Mesenchymal stem cell (in vitro differentiated cells and primary cell): ENCODE data around the gene LIX1L.

ENCODE experiments used
- DNase-seq: peaks from one replicate; pipeline ENCODE4 v3.0.0-alpha.2; 2013
- H2AFZ ChIP-seq: one replicate; pipeline ENCODE4 v1.6.1; 2013; ENCODE audit warnings: low read depth, mild to moderate bottlenecking, control low read depth, inconsistent platforms, low read length, moderate library complexity
- H2AK5ac ChIP-seq: 2 replicates; pipeline ENCODE4 v1.6.1; 2013; ENCODE audit warnings: low read length, moderate library complexity, mild to moderate bottlenecking, inconsistent platforms; ENCODE audit not compliant: severe bottlenecking
- H2BK120ac ChIP-seq: one replicate; pipeline ENCODE4 v1.6.1; 2013; ENCODE audit warnings: low read depth, mild to moderate bottlenecking, inconsistent platforms, low read length, moderate library complexity
- H2BK12ac ChIP-seq, 2 experiments: one replicate each; pipeline ENCODE4 v1.6.1; 2013; ENCODE audit warnings: inconsistent platforms in 2 of 2, low read length in 2 of 2, mild to moderate bottlenecking in 2 of 2, moderate library complexity in 2 of 2, control low read depth in 1 of 2
- H2BK15ac ChIP-seq: one replicate; pipeline ENCODE4 v1.6.1; 2013; ENCODE audit warnings: mild to moderate bottlenecking, low read depth, inconsistent platforms; ENCODE audit not compliant: poor library complexity, severe bottlenecking
- H2BK5ac ChIP-seq: 2 replicates; pipeline ENCODE4 v1.6.1; 2013; ENCODE audit warnings: low read depth, mild to moderate bottlenecking, low read length, control low read depth, inconsistent platforms; ENCODE audit not compliant: poor library complexity, severe bottlenecking
- H3K14ac ChIP-seq, 2 experiments: one replicate each; pipeline ENCODE4 v1.6.1; 2013; ENCODE audit warnings: inconsistent platforms in 2 of 2, low read length in 2 of 2, control low read depth in 1 of 2, mild to moderate bottlenecking in 1 of 2, moderate library complexity in 1 of 2
- H3K18ac ChIP-seq, 2 experiments: one replicate each; pipeline ENCODE4 v1.6.1; 2013; ENCODE audit warnings: inconsistent platforms in 2 of 2, low read length in 2 of 2, control low read depth in 1 of 2, low read depth in 1 of 2, mild to moderate bottlenecking in 1 of 2
- H3K23ac ChIP-seq, 2 experiments: one replicate each; pipeline ENCODE4 v1.6.1; 2013; ENCODE audit warnings: inconsistent platforms in 2 of 2, low read length in 2 of 2, mild to moderate bottlenecking in 2 of 2, moderate library complexity in 2 of 2, control low read depth in 1 of 2
- H3K27ac ChIP-seq: 2 replicates; pipeline ENCODE4 v1.5.1; 2013; ENCODE audit warnings: mild to moderate bottlenecking, moderate library complexity, low read length, control low read depth, inconsistent platforms; ENCODE audit not compliant: poor library complexity, severe bottlenecking
- H3K27me3 ChIP-seq, 2 experiments: 2 replicates each; pipeline versions ENCODE4 v1.6.1 to v1.7.0; 2013; ENCODE audit warnings: low read length in 2 of 2, mild to moderate bottlenecking in 2 of 2, moderate library complexity in 2 of 2, control low read depth in 1 of 2, inconsistent platforms in 1 of 2; ENCODE audit not compliant: control insufficient read depth in 1 of 2, insufficient read depth in 1 of 2
- H3K36me3 ChIP-seq, 2 experiments: 2 replicates each; pipeline versions ENCODE4 v1.6.1 to v1.7.0; 2013; ENCODE audit warnings: low read length in 2 of 2, control low read depth in 1 of 2, inconsistent platforms in 1 of 2, low read depth in 1 of 2, mild to moderate bottlenecking in 1 of 2; ENCODE audit not compliant: insufficient read depth in 2 of 2, control insufficient read depth in 1 of 2
- H3K4ac ChIP-seq, 2 experiments: one replicate each; pipeline ENCODE4 v1.6.1; 2013; ENCODE audit warnings: inconsistent platforms in 2 of 2, low read length in 2 of 2, mild to moderate bottlenecking in 2 of 2, moderate library complexity in 2 of 2, control low read depth in 1 of 2, low read depth in 1 of 2
- H3K4me1 ChIP-seq: 2 replicates; pipeline ENCODE4 v1.6.1; 2013; ENCODE audit warnings: low read depth, low read length, control low read depth; ENCODE audit not compliant: control insufficient read depth, insufficient read depth
- H3K4me2 ChIP-seq: 2 replicates; pipeline ENCODE4 v1.6.1; 2013; ENCODE audit warnings: low read length, mild to moderate bottlenecking, inconsistent platforms; ENCODE audit not compliant: poor library complexity, severe bottlenecking
- H3K4me3 ChIP-seq, 2 experiments: 2 replicates each; pipeline versions ENCODE4 v1.5.1 to v1.7.0; 2013; ENCODE audit warnings: low read length in 2 of 2, mild to moderate bottlenecking in 2 of 2, control low read depth in 1 of 2, low read depth in 1 of 2; ENCODE audit not compliant: insufficient read depth in 1 of 2
- H3K79me1 ChIP-seq: replicated peaks from 2 replicates; pipeline ENCODE4 v1.6.1; 2013; ENCODE audit warnings: mild to moderate bottlenecking, control low read depth, low read length, inconsistent platforms; ENCODE audit not compliant: poor library complexity, severe bottlenecking
- H3K9ac ChIP-seq: 2 replicates; pipeline ENCODE4 v1.7.0; 2013; ENCODE audit warnings: mild to moderate bottlenecking, low read length, moderate library complexity
- H3K9me3 ChIP-seq: 2 replicates; pipeline ENCODE4 v1.7.0; 2013; ENCODE audit warnings: mild to moderate bottlenecking, low read length; ENCODE audit not compliant: control insufficient read depth
- H4K8ac ChIP-seq: one replicate; pipeline ENCODE4 v1.6.1; 2013; ENCODE audit warnings: inconsistent platforms, mild to moderate bottlenecking, low read length, moderate library complexity
- H4K91ac ChIP-seq: one replicate; pipeline ENCODE4 v1.6.1; 2013; ENCODE audit warnings: mild to moderate bottlenecking, low read length, inconsistent platforms
- WGBS: methylation state at CpG from one replicate; pipeline ENCODE4 v1.1.7; 2013; ENCODE audit warnings: mixed read lengths; 5-methylcytosine and 5-hydroxymethylcytosine counted together

The LIX1L gene

GRCh38 chr1:145949219-145949618, 8.6 kb downstream of the LIX1L start:
- DNase-seq = no peak
- H3K27me3 ChIP-seq = no peaks in the 10 kb centered on the region

GRCh38 chr1:145947551-145947950, 10.3 kb downstream of the LIX1L start:
- Histone ChIP-seq H2BK5ac (no peak overlapping the region), H2BK15ac (no peak overlapping the region), H4K91ac (no peak overlapping the region), H3K4me3 (no peak overlapping the region), H3K27me3 (no peaks in the 10 kb centered on the region), H2BK12ac (no peak overlapping the region), H2AK5ac (no peak overlapping the region), H4K8ac (no peak overlapping the region), H3K9ac (no peak overlapping the region), H3K79me1 (peaks cover 23% of the 10 kb centered on the region), H2BK120ac (no peak overlapping the region), H3K27ac (no peak overlapping the region), H3K36me3 (peaks cover 6 to 35% of the 10 kb centered on the region in 2 experiments), H3K4me2 (no peak overlapping the region), H2AFZ (no peak overlapping the region), H3K4me1 (peaks cover 2% of the 10 kb centered on the region), H3K4ac (no peak overlapping the region), H3K14ac (no peak overlapping the region), H3K18ac (no peak overlapping the region), H3K23ac (no peak overlapping the region), H3K9me3 (no peaks in the 10 kb centered on the region)
- whole genome bisulfite sequencing = 82% methylated on average over 4 of the region's 4 CpGs
- DNase-seq = no peak

More at GRCh38 chr1:145949219-145949618, 8.6 kb downstream of the LIX1L start:
- Histone ChIP-seq H2BK15ac (no peak overlapping the region), H3K27ac (no peak overlapping the region), H2BK12ac (no peak overlapping the region), H3K23ac (no peak overlapping the region), H2BK5ac (no peak overlapping the region), H3K79me1 (peaks cover 28% of the 10 kb centered on the region), H3K14ac (no peak overlapping the region), H3K9me3 (no peaks in the 10 kb centered on the region), H3K36me3 (peaks cover 4 to 25% of the 10 kb centered on the region in 2 experiments), H3K4me2 (no peak overlapping the region), H4K8ac (no peak overlapping the region), H2AK5ac (no peak overlapping the region), H2BK120ac (no peak overlapping the region), H4K91ac (no peak overlapping the region), H2AFZ (no peak overlapping the region), H3K4ac (no peak overlapping the region), H3K4me3 (no peak overlapping the region), H3K4me1 (peaks cover 2% of the 10 kb centered on the region), H3K9ac (no peak overlapping the region), H3K18ac (no peak overlapping the region)
- 96% methylated on average over 4 of the region's 4 CpGs for WGBS

GRCh38 chr1:145946477-145946986, 11.3 kb downstream of the LIX1L start:
- Histone ChIP-seq H3K18ac (no peak overlapping the region), H2AK5ac (no peak overlapping the region), H3K4ac (no peak overlapping the region), H2BK15ac (no peak overlapping the region), H3K79me1 (peaks cover 22% of the 10 kb centered on the region), H2BK5ac (no peak overlapping the region), H2BK12ac (no peak overlapping the region), H3K14ac (no peak overlapping the region), H4K91ac (no peak overlapping the region), H3K27me3 (no peaks in the 10 kb centered on the region), H2BK120ac (no peak overlapping the region), H3K23ac (no peak overlapping the region), H3K9ac (no peak overlapping the region), H2AFZ (no peak overlapping the region), H3K4me2 (no peak overlapping the region), H3K27ac (no peak overlapping the region), H3K4me3 (no peak overlapping the region), H4K8ac (no peak overlapping the region), H3K4me1 (peaks cover 2% of the 10 kb centered on the region), H3K36me3 (peaks cover 6 to 38% of the 10 kb centered on the region in 2 experiments), H3K9me3 (no peaks in the 10 kb centered on the region)
- DNase-seq = no peak
- WGBS = 95% methylated on average over 3 of the region's 4 CpGs

- H3K27ac ChIP-seq = no peak overlapping the region
- H2AFZ ChIP-seq = no peak overlapping the region
- no peak overlapping the region for H2BK15ac ChIP-seq
- no peak overlapping the region for H2BK120ac ChIP-seq
- H3K27me3 ChIP-seq = no peaks in the 10 kb centered on the region
- no peak overlapping the region for H3K23ac ChIP-seq
- H4K8ac ChIP-seq = no peak overlapping the region
- no peak overlapping the region for H3K9ac ChIP-seq
- DNase-seq = no peak
- H3K9me3 ChIP-seq = no peaks in the 10 kb centered on the region
- 98% methylated on average over 3 of the region's 3 CpGs for WGBS
- H3K14ac ChIP-seq = no peak overlapping the region
- H3K4ac ChIP-seq = no peak overlapping the region
- H2BK5ac ChIP-seq = no peak overlapping the region
- no peak overlapping the region for H2AK5ac ChIP-seq
- no peak overlapping the region for H3K18ac ChIP-seq
- no peak overlapping the region for H3K4me2 ChIP-seq
- peaks cover 24% of the 10 kb centered on the region for H3K79me1 ChIP-seq
- H3K36me3 ChIP-seq = peaks cover 9 to 46% of the 10 kb centered on the region in 2 experiments
- H3K4me1 ChIP-seq = no peaks in the 10 kb centered on the region
- no peak overlapping the region for H4K91ac ChIP-seq
- H3K4me3 ChIP-seq = no peak overlapping the region
- H2BK12ac ChIP-seq = no peak overlapping the region
These were observed 13.3 kb downstream of the LIX1L start for GRCh38 chr1:145944532-145944931.
